Amygdala (tissue), 56 donors: ENCODE measurements around the gene TMEM259.

Experiments
- DNase-seq, 56 donors: peaks; one replicate each; lab custom pipeline; 2025; lab: John Stamatoyannopoulos, UW

Gene TMEM259

GRCh38 chr19:1055886-1056620 lies 35.1 kb upstream of the TMEM259 start:
- DNase-seq: no peak

- DNase-seq: no peak
These were observed 34.1 kb upstream of the TMEM259 start for GRCh38 chr19:1055028-1055425.

GRCh38 chr19:1054102-1055027 lies 33.4 kb upstream of the TMEM259 start:
- no peak for DNase-seq

GRCh38 chr19:1053176-1054101 lies 32.5 kb upstream of the TMEM259 start:
- no peak for DNase-seq

GRCh38 chr19:1052349-1052975 lies 31.5 kb upstream of the TMEM259 start:
- no peak for DNase-seq

GRCh38 chr19:1051791-1052190 lies 30.9 kb upstream of the TMEM259 start:
- DNase-seq: no peak

- DNase-seq: no peak
These were observed 30.3 kb upstream of the TMEM259 start for GRCh38 chr19:1050989-1051788.

- DNase-seq: no peak
These were observed 28.9 kb upstream of the TMEM259 start for GRCh38 chr19:1049800-1050199.

- no peak for DNase-seq
These were observed 28.2 kb upstream of the TMEM259 start for GRCh38 chr19:1049106-1049505.

- DNase-seq: no peak
These were observed 26.8 kb upstream of the TMEM259 start for GRCh38 chr19:1047696-1048147.

GRCh38 chr19:1046836-1047695 lies 26.1 kb upstream of the TMEM259 start:
- no peak for DNase-seq

- no peak for DNase-seq
These were observed 25.2 kb upstream of the TMEM259 start for GRCh38 chr19:1046117-1046626.

GRCh38 chr19:1045247-1045603 lies 24.3 kb upstream of the TMEM259 start:
- no peak for DNase-seq

- no peak for DNase-seq
These were observed 22.0 kb upstream of the TMEM259 start for GRCh38 chr19:1042689-1043511.

GRCh38 chr19:1041835-1042685 lies 21.1 kb upstream of the TMEM259 start:
- no peak for DNase-seq

- DNase-seq: no peak
These were observed 20.4 kb upstream of the TMEM259 start for GRCh38 chr19:1041272-1041834.
